ENCODE measurements around the gene LEUTX. TPM values are rescaled to one million over a fixed set of nuclear protein-coding genes. Genes with fewer than 3 reads are reported as not detected.
A peak's percentile ranks its signal among the peaks of the same experiment; 100 is the strongest.

The LEUTX gene
- not detected for total RNA-seq

- H3K9me3 Mint-ChIP-seq (ENCODE audit: low read depth), result no peaks in the 10 kb centered on the region
- peak; percentile 83 for DNase-seq
- H3K27me3 Mint-ChIP-seq, result peaks cover 42% of the 10 kb centered on the region
- peaks cover 5% of the 10 kb centered on the region for H3K36me3 Mint-ChIP-seq
- peak; percentile 97 for ATAC-seq
- peak within 1 kb of the TSS; percentile 3 for H3K27ac Mint-ChIP-seq
- no peak within 1 kb of the TSS for H3K4me3 Mint-ChIP-seq
- CTCF ChIA-PET, result interaction anchor here (1.4 to 2.3 kb wide), 3 partner anchors 12 to 65 kb away, joined by 8 to 9 read pairs (median 8); no protein-coding TSS in a partner anchor
- peaks cover 45% of the 10 kb centered on the region for H3K4me1 Mint-ChIP-seq
Measured at GRCh38 chr19:39778763-39779162, at the start of gene LEUTX. Gene LEUTX, plus strand, starts transcription at chr19:39778854. Its CDS starts 67 bp downstream, at chr19:39778921.

- Mint-ChIP-seq H3K4me1 (no peaks in the 10 kb centered on the region), H3K27me3 (peaks cover 37% of the 10 kb centered on the region), H3K4me3 (no peak overlapping the region), H3K27ac (no peak overlapping the region), H3K9me3 (ENCODE audit: low read depth) (peaks cover 2% of the 10 kb centered on the region), H3K36me3 (peaks cover 3% of the 10 kb centered on the region)
- CTCF ChIA-PET, result no interaction called here
- ATAC-seq (no peak), DNase-seq (no peak)
Measured at GRCh38 chr19:39729594-39729993, 49.1 kb upstream of the LEUTX start.

GRCh38 chr19:39731685-39732084 is 47.0 kb upstream of the LEUTX start:
- Mint-ChIP-seq H3K36me3 (peaks cover 3% of the 10 kb centered on the region), H3K9me3 (ENCODE audit: low read depth) (peaks cover 2% of the 10 kb centered on the region), H3K27me3 (peaks cover 22% of the 10 kb centered on the region), H3K4me1 (peaks cover 9% of the 10 kb centered on the region), H3K27ac (no peak overlapping the region), H3K4me3 (no peak overlapping the region)
- DNase-seq, result no peak
- no peak for ATAC-seq
- CTCF ChIA-PET, result no interaction called here

GRCh38 chr19:39733841-39734240 is 44.8 kb upstream of the LEUTX start:
- DNase-seq, result no peak
- Mint-ChIP-seq H3K4me3 (no peak overlapping the region), H3K9me3 (ENCODE audit: low read depth) (peaks cover 2% of the 10 kb centered on the region), H3K36me3 (peaks cover 3% of the 10 kb centered on the region), H3K27me3 (peaks cover 15% of the 10 kb centered on the region), H3K27ac (no peak overlapping the region), H3K4me1 (peaks cover 16% of the 10 kb centered on the region)
- CTCF ChIA-PET, result interaction anchor here (0.9 kb wide), 1 partner anchor 23 kb away, joined by 3 read pairs; no protein-coding TSS in a partner anchor
- ATAC-seq, result no peak

- peaks cover 24% of the 10 kb centered on the region for H3K4me1 Mint-ChIP-seq
- peaks cover 2% of the 10 kb centered on the region for H3K9me3 Mint-ChIP-seq (ENCODE audit: low read depth)
- CTCF ChIA-PET, result no interaction called here
- H3K36me3 Mint-ChIP-seq, result peaks cover 3% of the 10 kb centered on the region
- H3K4me3 Mint-ChIP-seq, result no peak overlapping the region
- DNase-seq (no peak), ATAC-seq (no peak)
- H3K27ac Mint-ChIP-seq, result no peak overlapping the region
- peaks cover 5% of the 10 kb centered on the region for H3K27me3 Mint-ChIP-seq
Measured at GRCh38 chr19:39735688-39736087, 43.0 kb upstream of the LEUTX start.

- no peak for ATAC-seq
- CTCF ChIA-PET, result no interaction called here
- Mint-ChIP-seq H3K4me3 (no peak overlapping the region), H3K4me1 (peaks cover 26% of the 10 kb centered on the region), H3K27me3 (peaks cover 3% of the 10 kb centered on the region), H3K27ac (no peak overlapping the region), H3K36me3 (peaks cover 3% of the 10 kb centered on the region), H3K9me3 (ENCODE audit: low read depth) (peaks cover 2% of the 10 kb centered on the region)
- no peak for DNase-seq
Measured at GRCh38 chr19:39736088-39736487, 42.6 kb upstream of the LEUTX start.

- Mint-ChIP-seq H3K27me3 (peaks cover 9% of the 10 kb centered on the region), H3K9me3 (ENCODE audit: low read depth) (peaks cover 2% of the 10 kb centered on the region), H3K36me3 (peaks cover 3% of the 10 kb centered on the region), H3K27ac (no peak overlapping the region), H3K4me3 (no peak overlapping the region), H3K4me1 (peaks cover 26% of the 10 kb centered on the region)
- peak; percentile 6 for ATAC-seq
- CTCF ChIA-PET, result interaction anchor here (0.6 kb wide), 1 partner anchor 107 kb away, joined by 3 read pairs; no protein-coding TSS in a partner anchor
- DNase-seq, result no peak
Measured at GRCh38 chr19:39737351-39737750, 41.3 kb upstream of the LEUTX start.

GRCh38 chr19:39737891-39738290 is 40.8 kb upstream of the LEUTX start, which contains the start of gene CLC:
Gene CLC, minus strand, starts transcription at chr19:39738029. Its CDS starts 77 bp downstream, at chr19:39737952.
- Mint-ChIP-seq H3K9me3 (ENCODE audit: low read depth) (peaks cover 2% of the 10 kb centered on the region), H3K27ac (no peak within 1 kb of the TSS), H3K4me3 (no peak within 1 kb of the TSS), H3K4me1 (peaks cover 26% of the 10 kb centered on the region), H3K27me3 (peaks cover 12% of the 10 kb centered on the region), H3K36me3 (peaks cover 3% of the 10 kb centered on the region)
- DNase-seq, result no peak
- ATAC-seq, result no peak
- CTCF ChIA-PET, result interaction anchor here (0.6 kb wide), 1 partner anchor 106 kb away, joined by 3 read pairs; no protein-coding TSS in a partner anchor

- peaks cover under 1% of the 10 kb centered on the region for H3K9me3 Mint-ChIP-seq (ENCODE audit: low read depth)
- H3K36me3 Mint-ChIP-seq, result peaks cover under 1% of the 10 kb centered on the region
- CTCF ChIA-PET, result no interaction called here
- H3K4me3 Mint-ChIP-seq, result no peak overlapping the region
- H3K27me3 Mint-ChIP-seq, result peaks cover 20% of the 10 kb centered on the region
- no peak overlapping the region for H3K27ac Mint-ChIP-seq
- ATAC-seq (no peak), DNase-seq (no peak)
- H3K4me1 Mint-ChIP-seq, result peaks cover 26% of the 10 kb centered on the region
Measured at GRCh38 chr19:39738814-39739213, 39.8 kb upstream of the LEUTX start.

- no peak for DNase-seq
- ATAC-seq, result peak; percentile 47
- H3K27ac Mint-ChIP-seq, result peak overlapping the region; percentile 58
- peak overlapping the region; percentile 53 for H3K4me3 Mint-ChIP-seq
- H3K4me1 Mint-ChIP-seq, result peaks cover 26% of the 10 kb centered on the region
- peaks cover 29% of the 10 kb centered on the region for H3K27me3 Mint-ChIP-seq
- H3K36me3 Mint-ChIP-seq, result no peaks in the 10 kb centered on the region
- CTCF ChIA-PET, result interaction anchor here (1.6 kb wide), 1 partner anchor 67 kb away, joined by 5 read pairs; no protein-coding TSS in a partner anchor
- H3K9me3 Mint-ChIP-seq (ENCODE audit: low read depth), result no peaks in the 10 kb centered on the region
Measured at GRCh38 chr19:39740395-39740794, 38.3 kb upstream of the LEUTX start.

- Mint-ChIP-seq H3K27me3 (peaks cover 53% of the 10 kb centered on the region), H3K4me1 (peaks cover 2% of the 10 kb centered on the region), H3K4me3 (no peak overlapping the region), H3K27ac (no peak overlapping the region), H3K9me3 (ENCODE audit: low read depth) (no peaks in the 10 kb centered on the region), H3K36me3 (peaks cover 1% of the 10 kb centered on the region)
- CTCF ChIA-PET, result interaction anchor here (1.0 kb wide), 1 partner anchor 472 kb away, joined by 3 read pairs; no protein-coding TSS in a partner anchor
- ATAC-seq, result no peak
- DNase-seq, result no peak
Measured at GRCh38 chr19:39745643-39746042, 33.0 kb upstream of the LEUTX start.

GRCh38 chr19:39746836-39747529 is 31.7 kb upstream of the LEUTX start:
- H3K36me3 Mint-ChIP-seq, result peaks cover 1% of the 10 kb centered on the region
- H3K27me3 Mint-ChIP-seq, result peaks cover 55% of the 10 kb centered on the region
- H3K9me3 Mint-ChIP-seq (ENCODE audit: low read depth), result no peaks in the 10 kb centered on the region
- no peak for ATAC-seq
- no peaks in the 10 kb centered on the region for H3K4me1 Mint-ChIP-seq
- H3K4me3 Mint-ChIP-seq, result no peak overlapping the region
- H3K27ac Mint-ChIP-seq, result no peak overlapping the region
- DNase-seq, result no peak
- CTCF ChIA-PET, result no interaction called here

- Mint-ChIP-seq H3K9me3 (ENCODE audit: low read depth) (no peaks in the 10 kb centered on the region), H3K4me3 (no peak overlapping the region), H3K36me3 (peaks cover 1% of the 10 kb centered on the region), H3K27me3 (peaks cover 45% of the 10 kb centered on the region), H3K4me1 (peaks cover 7% of the 10 kb centered on the region), H3K27ac (no peak overlapping the region)
- ATAC-seq, result no peak
- CTCF ChIA-PET, result no interaction called here
- DNase-seq, result no peak
Measured at GRCh38 chr19:39749981-39750380, 28.7 kb upstream of the LEUTX start.

- H3K9me3 Mint-ChIP-seq (ENCODE audit: low read depth), result no peaks in the 10 kb centered on the region
- ATAC-seq (peak; percentile 63), DNase-seq (peak; percentile 56)
- CTCF ChIA-PET, result interaction anchor here (1.9 kb wide), 1 partner anchor 40 kb away, joined by 5 read pairs; no protein-coding TSS in a partner anchor
- H3K4me3 Mint-ChIP-seq, result no peak overlapping the region
- H3K4me1 Mint-ChIP-seq, result peaks cover 7% of the 10 kb centered on the region
- H3K36me3 Mint-ChIP-seq, result no peaks in the 10 kb centered on the region
- peaks cover 31% of the 10 kb centered on the region for H3K27me3 Mint-ChIP-seq
- H3K27ac Mint-ChIP-seq, result no peak overlapping the region
Measured at GRCh38 chr19:39752390-39752789, 26.3 kb upstream of the LEUTX start.

All from activated CD8-positive, alpha-beta memory T cell treated with anti-CD3 and anti-CD28 coated beads, Interleukin-2, amount 10 ng/mL, durations not matched to agents 7 days and 5 days (primary cell).